ENCODE results near the gene CHSY1.

Gene CHSY1

DNA sequence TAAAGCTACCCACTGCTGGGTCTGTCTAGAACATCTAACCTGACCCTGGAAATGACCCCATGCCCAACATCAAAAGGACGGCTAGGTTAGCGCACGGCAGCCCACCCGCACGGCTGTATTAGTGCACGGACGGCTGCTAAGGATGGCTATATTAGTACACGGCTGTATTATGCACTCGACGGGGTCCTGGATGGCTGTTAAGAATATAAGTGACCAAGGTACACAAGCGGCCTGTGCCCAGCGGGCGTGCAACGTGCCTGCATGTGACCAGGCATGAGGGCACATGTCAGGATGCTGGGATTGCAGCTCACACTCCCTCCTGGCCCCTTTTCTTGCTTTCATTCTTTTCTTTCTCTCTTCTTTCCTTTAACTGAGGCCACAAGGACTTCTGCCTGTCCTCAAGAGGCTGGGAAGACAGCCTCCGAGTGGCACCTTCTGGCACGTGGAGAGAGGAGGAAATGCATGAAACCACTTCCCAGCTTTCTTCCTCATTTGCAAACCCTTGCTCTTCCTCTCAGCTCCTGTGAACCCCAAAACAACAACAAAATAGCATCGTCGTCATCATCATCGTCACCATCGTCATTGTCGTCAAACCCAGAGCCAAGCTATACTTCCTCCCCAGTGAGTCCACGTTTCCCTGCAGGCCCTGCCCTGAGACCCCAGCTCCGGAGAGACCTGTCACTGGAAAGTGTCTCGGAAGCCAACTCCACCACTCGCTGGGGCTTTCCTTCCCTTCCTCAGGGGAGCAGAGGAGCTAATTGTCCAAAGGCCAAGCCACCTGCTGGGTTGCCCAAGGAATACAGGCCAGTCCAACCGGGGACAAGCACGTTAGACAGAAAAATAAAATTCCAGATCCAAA is 101.8 kb downstream of the CHSY1 start:
- no peak for DNase-seq

- DNase-seq, result no peak
Measured at GRCh38 chr15:101148881-101149664, 102.8 kb downstream of the CHSY1 start.

GRCh38 chr15:101148166-101148880 is 103.5 kb downstream of the CHSY1 start:
- DNase-seq, result no peak

GRCh38 chr15:101147181-101147580 is 104.7 kb downstream of the CHSY1 start:
- DNase-seq, result no peak

- DNase-seq, result no peak
Measured at GRCh38 chr15:101146118-101146702, 105.6 kb downstream of the CHSY1 start.

DNA sequence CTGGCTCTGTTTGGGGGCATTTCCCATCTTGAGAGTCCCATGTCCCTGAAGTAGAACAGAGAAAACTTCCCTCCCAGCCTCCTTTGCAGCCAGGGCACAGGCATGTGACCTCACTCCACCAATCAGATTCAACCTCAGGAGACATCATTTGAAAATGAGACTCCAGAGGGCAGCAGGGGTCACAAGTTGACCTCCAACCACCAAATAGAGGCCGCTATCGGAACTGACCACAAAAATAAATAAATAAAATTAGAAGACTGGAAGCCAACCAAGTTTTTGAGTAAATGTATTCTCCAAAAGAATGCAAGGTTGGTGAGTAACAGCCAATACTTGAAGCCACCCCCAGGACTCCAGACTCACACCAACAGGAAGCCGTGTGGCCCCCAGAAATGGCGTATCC is 106.5 kb downstream of the CHSY1 start:
- no peak for DNase-seq

DNA sequence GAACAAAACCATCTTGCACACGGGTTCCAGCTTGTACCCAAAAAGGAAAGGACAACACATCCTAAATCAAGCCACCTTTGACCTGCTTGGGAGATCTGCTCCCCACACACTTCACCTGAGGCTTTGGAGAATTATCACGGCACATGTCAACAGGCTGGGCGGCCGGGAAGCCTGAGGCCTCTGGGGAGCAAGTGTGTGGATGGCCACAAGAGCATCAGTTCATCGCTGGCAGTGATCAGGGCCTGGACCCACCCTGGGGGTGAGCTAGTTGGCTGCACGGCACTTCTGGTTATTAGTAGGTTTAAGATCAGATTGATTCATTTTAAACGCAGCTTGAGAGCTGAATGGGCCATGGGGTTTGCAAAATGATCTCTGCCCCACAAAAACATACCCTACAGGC is 108.5 kb downstream of the CHSY1 start:
- DNase-seq, result no peak

DNA sequence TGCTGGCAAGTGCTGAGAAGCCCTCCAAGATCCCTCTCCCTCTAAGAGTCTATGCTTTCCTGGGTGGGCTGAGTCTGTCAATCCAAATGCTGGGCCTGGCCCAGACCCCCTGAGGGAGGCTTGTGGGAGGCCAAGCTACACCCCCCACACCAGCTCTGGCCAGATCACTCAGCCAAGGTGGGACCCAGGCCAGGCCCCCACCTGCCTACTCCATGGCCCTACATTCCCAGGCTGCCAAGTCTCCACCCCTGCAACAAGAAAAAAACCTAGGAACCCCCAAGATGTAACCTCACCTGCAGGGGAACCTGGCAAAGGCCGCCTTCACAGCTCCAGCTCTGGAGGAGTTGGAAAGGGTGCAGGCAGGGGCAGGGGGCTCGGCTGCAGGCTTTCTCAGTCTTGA is 109.1 kb downstream of the CHSY1 start:
- no peak for DNase-seq

GRCh38 chr15:101141926-101142527 is 109.8 kb downstream of the CHSY1 start:
- no peak for DNase-seq

DNA sequence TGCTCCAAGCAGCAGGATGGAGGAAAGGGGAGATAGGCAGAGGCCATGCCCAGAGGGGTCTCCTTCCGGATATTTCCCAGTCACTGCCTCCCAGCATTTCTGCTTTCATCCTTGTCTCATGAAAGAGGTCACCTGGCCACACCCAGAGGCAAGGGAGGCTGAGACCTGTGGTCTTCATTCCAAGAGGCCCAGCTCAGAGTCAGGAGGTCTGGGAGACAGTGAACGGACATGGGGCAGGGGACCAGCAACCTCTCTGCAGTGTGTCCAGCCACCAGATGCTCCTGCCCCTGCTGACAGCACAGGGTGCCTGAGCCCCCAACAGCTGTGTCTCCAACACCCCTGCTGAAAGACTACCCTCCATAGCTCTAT is 111.2 kb downstream of the CHSY1 start:
- no peak for DNase-seq

DNA sequence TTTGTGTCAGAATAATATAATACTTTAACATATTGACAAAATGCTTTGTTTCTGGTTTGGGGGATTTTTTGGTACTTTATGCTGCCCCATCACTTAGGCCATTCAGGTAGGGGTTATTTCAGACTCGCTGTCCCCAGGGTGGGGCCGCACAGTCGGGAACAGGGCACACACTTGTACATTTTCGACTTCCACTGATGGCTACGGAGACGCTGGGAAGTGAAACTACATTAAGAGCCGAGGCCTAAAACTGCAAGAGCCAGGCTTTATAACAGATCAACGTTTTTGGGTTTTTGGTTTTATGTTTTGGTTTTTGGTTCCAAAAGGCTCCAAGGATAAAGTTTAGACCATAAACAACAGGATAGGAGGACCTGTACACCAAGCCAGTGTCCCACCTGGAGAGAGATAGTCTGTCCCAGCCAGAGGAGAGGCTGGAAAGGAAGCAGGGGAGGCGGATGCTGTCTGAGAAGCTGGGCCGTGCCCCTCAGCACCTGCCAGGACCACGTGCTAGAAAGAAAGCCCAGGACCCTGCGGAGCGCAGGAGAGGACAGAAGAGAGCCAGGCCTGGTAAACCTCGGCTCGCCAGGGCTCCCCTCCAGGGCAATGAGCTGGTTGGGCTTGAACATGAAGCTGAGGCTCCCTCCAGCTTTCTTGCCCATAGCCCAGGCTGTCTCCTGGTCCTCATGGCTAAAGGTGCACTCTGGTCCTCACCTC is 111.7 kb downstream of the CHSY1 start:
- DNase-seq, result no peak

GRCh38 chr15:101138913-101139880 is 112.7 kb downstream of the CHSY1 start:
- peak; percentile 26 for DNase-seq

GRCh38 chr15:101138086-101138660 is 113.7 kb downstream of the CHSY1 start:
- no peak for DNase-seq

GRCh38 chr15:101137312-101137940 is 114.4 kb downstream of the CHSY1 start:
- no peak for DNase-seq

DNA sequence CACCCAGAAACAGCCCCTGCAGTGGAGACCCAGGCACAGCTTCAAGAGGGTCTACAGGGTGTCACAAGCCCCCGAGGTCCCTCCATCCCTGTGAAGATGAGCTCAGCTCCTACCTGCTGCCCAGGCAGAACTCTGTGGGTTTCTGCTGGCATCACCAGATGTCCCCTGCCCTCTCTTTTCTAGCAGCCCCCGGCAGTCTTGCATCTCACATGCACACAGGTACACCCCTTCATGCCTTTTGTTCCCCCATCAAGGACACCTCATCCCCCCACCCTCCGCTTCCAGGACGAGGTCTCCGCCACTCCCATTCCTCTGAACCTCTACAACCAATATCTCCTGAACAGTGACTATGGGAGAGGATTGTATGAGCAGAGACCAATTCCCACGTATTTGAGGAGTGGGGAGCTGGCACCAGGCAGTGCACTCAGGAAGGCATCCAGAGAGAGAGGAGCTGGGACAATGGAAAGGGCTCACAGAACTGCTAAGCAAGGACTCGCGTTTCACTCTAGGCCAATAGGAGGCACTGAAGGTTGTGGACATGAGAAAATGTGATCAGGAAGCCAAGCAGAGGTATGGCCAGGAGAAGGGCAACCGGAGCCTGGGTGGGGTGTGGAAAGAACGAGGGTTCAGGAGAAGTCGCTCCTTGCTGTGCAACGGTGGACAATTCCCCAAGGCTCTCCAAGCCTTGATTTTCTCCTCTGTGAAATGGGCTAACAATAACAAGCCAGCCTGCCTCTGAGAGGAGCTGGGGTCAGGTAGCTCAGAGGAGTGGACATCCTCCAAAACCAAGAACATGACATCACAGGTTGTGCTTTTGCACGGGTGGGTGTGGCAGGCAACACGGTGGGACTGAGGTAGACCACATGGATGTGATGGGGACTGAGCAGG is 115.2 kb downstream of the CHSY1 start:
- no peak for DNase-seq

DNA sequence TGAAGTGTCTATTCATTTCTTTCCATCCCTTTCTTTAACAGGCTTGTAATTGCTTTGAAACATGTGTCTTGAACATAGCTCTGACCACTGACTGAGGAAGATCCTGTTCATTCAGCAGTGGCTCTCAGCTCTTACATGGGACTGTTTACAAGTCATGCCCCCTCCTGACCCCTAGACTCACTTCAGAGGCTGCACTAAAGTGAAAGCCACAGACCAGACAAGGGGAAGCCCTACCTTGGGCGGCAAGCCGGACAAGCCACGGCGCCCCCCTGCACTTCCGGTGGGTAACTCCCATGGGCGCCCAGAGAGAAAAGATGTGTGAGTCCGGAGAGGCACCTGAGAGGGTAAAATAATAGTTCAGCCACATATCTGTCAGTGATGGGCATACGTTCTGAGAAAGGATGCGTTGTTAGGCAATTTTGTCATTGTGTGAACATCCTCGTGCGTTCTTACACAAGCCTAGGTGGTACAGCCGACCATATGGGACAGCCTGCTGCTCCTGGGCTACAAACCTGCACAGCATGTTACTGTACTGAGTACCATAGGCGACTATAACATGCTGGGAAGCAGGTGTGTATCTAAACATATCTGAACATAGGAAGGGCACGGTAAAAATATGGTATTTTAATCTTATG is 116.2 kb downstream of the CHSY1 start:
- peak; percentile 50 for DNase-seq

DNA sequence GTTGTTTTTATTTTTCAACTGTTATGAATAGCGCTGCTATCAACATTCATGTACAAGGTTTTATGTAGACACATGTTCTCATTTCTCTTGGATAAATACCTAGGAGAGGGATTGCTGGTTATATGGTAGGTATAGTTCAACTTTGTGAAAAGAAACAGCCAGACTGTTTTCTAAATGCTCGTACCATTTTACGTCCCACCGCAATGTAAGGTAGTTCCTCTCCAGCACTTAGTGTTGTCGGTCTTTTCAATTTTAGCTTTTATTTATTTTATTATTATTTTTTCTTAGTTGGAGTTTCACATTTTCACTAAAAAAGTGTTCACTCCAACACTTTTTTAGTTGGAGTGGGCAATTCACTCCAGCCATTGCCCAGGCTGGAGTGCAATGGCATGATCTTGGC is 117.1 kb downstream of the CHSY1 start:
- DNase-seq, result no peak

DNA sequence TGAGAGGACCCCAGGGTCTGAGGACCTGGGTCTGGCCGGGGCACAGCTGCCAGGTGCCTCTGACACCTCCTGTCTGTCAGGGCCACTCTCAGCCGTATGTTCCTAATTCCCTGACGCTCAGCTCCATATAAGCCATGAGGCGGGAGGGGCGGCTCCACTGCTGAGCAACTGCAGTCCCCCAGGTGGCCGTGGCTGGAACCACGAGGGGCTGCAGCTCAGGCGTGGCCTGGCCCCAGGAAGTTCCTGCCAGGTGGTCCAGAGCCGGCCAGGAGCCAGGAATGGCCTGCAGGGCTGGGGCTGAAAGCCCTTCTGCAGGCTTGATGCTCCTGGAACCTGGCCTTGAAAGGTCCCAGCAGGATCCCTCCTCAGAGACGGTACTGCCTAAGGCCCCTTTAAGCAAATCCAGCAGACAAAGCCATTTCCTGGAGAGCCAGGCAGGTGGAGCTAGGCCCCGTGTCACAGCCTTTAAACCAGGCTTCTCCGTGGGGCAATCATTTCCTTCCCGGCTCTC is 118.0 kb downstream of the CHSY1 start:
- DNase-seq, result peak; percentile 95

Measured in NCI-H69 (cell line).